ENCODE measurements around the gene PYGB.

PYGB gene

GRCh38 chr20:25247956-25248785, at the start of gene PYGB:
PYGB (plus strand) TSS chr20:25248085; CDS start chr20:25248179, 94 bp downstream.
- TF ChIP-seq CTCF (IDR thresholded peaks at IDR 0.05; ENCODE audit: low read depth, low read length) = no peak
- peak within 1 kb of the TSS; percentile 93 to 95 for H3K4me3 ChIP-seq (replicated peaks in 1 of 2; ENCODE audit: low read depth in 2 of 2, low read length in 2 of 2)
- DNase-seq (ENCODE audit: low read depth in 2 of 2) = peak; percentile 84 to 88

GRCh38 chr20:25198663-25199383, 49.1 kb upstream of the PYGB start:
- H3K4me3 ChIP-seq (replicated peaks in 1 of 2; ENCODE audit: low read depth in 2 of 2, low read length in 2 of 2) = no peak overlapping the region
- TF ChIP-seq CTCF (IDR thresholded peaks at IDR 0.05; ENCODE audit: low read depth, low read length) = no peak
- no peak for DNase-seq (ENCODE audit: low read depth in 2 of 2)

- no peak for TF ChIP-seq CTCF (IDR thresholded peaks at IDR 0.05; ENCODE audit: low read depth, low read length)
- H3K4me3 ChIP-seq (replicated peaks in 1 of 2; ENCODE audit: low read depth in 2 of 2, low read length in 2 of 2) = no peak overlapping the region
- DNase-seq (ENCODE audit: low read depth in 2 of 2) = no peak
These were observed 48.2 kb upstream of the PYGB start for GRCh38 chr20:25199473-25200260.

GRCh38 chr20:25203089-25203488, 44.8 kb upstream of the PYGB start:
- no peak for DNase-seq (ENCODE audit: low read depth in 2 of 2)
- H3K4me3 ChIP-seq (replicated peaks in 1 of 2; ENCODE audit: low read depth in 2 of 2, low read length in 2 of 2) = no peak overlapping the region
- no peak for TF ChIP-seq CTCF (IDR thresholded peaks at IDR 0.05; ENCODE audit: low read depth, low read length)

- no peak for DNase-seq (ENCODE audit: low read depth in 2 of 2)
- H3K4me3 ChIP-seq (replicated peaks in 1 of 2; ENCODE audit: low read depth in 2 of 2, low read length in 2 of 2) = no peak overlapping the region
- no peak for TF ChIP-seq CTCF (IDR thresholded peaks at IDR 0.05; ENCODE audit: low read depth, low read length)
These were observed 44.0 kb upstream of the PYGB start for GRCh38 chr20:25203871-25204320.

GRCh38 chr20:25204550-25205276, 43.2 kb upstream of the PYGB start:
- H3K4me3 ChIP-seq (replicated peaks in 1 of 2; ENCODE audit: low read depth in 2 of 2, low read length in 2 of 2) = no peak overlapping the region
- no peak for DNase-seq (ENCODE audit: low read depth in 2 of 2)
- no peak for TF ChIP-seq CTCF (IDR thresholded peaks at IDR 0.05; ENCODE audit: low read depth, low read length)

Measured in cardiac fibroblast (primary cell).